KMS-11 (cell line): ENCODE measurements around the gene CASQ1.

Source experiments
- H2AFZ ChIP-seq: fragments of 200-600 bp; sonication (generic); 2 replicates; pipeline ENCODE4 v1.6.1; 2016; ENCODE audit warnings: antibody characterized with exemption, mixed run types, low read depth
- H3K27ac ChIP-seq: fragments of 200-600 bp; sonication (generic); 2 replicates; pipeline ENCODE4 v1.6.1; 2016; ENCODE audit warnings: mild to moderate bottlenecking, mixed run types
- H3K27me3 ChIP-seq: fragments of 200-600 bp; sonication (generic); 2 replicates; pipeline ENCODE4 v1.6.1; 2017; ENCODE audit warnings: mild to moderate bottlenecking, low read depth, mixed run types, moderate library complexity; ENCODE audit not compliant: insufficient read depth
- H3K36me3 ChIP-seq: fragments of 200-600 bp; sonication (generic); 2 replicates; pipeline ENCODE4 v1.6.1; 2017; ENCODE audit warnings: mild to moderate bottlenecking, mixed run types; ENCODE audit not compliant: insufficient read depth
- H3K4me1 ChIP-seq: fragments of 200-600 bp; sonication (generic); 2 replicates; pipeline ENCODE4 v1.6.1; 2016; ENCODE audit warnings: mild to moderate bottlenecking, low read depth, mixed run types; ENCODE audit not compliant: poor library complexity, severe bottlenecking
- H3K4me2 ChIP-seq: fragments of 200-600 bp; sonication (generic); 2 replicates; pipeline ENCODE4 v1.7.0; 2016; ENCODE audit warnings: mild to moderate bottlenecking, mixed run types
- H3K4me3 ChIP-seq: fragments of 200-600 bp; sonication (generic); IDR thresholded peaks from 2 replicates; pipeline ENCODE4 v1.6.1; 2017; ENCODE audit warnings: low read depth, low read length, mixed read lengths; ENCODE audit not compliant: insufficient read depth
- H3K79me2 ChIP-seq: fragments of 200-600 bp; sonication (generic); 2 replicates; pipeline ENCODE4 v1.6.1; 2016; ENCODE audit warnings: low read depth, mixed run types; ENCODE audit not compliant: insufficient read depth
- H3K9ac ChIP-seq: fragments of 200-600 bp; sonication (generic); 2 replicates; pipeline ENCODE4 v1.6.1; 2016; ENCODE audit warnings: mild to moderate bottlenecking, mixed run types
- H4K20me1 ChIP-seq: fragments of 200-600 bp; sonication (generic); 2 replicates; pipeline ENCODE4 v1.6.1; 2016; ENCODE audit warnings: mild to moderate bottlenecking, mixed run types; ENCODE audit not compliant: insufficient read depth
- CTCF ChIP-seq: fragments of 200-600 bp; sonication (generic); conservative IDR thresholded peaks from 2 replicates; pipeline ENCODE4 v1.6.1; 2017; ENCODE audit warnings: low read depth, mild to moderate bottlenecking, antibody characterized with exemption, low read length, moderate library complexity, mixed read lengths

Gene CASQ1

DNA sequence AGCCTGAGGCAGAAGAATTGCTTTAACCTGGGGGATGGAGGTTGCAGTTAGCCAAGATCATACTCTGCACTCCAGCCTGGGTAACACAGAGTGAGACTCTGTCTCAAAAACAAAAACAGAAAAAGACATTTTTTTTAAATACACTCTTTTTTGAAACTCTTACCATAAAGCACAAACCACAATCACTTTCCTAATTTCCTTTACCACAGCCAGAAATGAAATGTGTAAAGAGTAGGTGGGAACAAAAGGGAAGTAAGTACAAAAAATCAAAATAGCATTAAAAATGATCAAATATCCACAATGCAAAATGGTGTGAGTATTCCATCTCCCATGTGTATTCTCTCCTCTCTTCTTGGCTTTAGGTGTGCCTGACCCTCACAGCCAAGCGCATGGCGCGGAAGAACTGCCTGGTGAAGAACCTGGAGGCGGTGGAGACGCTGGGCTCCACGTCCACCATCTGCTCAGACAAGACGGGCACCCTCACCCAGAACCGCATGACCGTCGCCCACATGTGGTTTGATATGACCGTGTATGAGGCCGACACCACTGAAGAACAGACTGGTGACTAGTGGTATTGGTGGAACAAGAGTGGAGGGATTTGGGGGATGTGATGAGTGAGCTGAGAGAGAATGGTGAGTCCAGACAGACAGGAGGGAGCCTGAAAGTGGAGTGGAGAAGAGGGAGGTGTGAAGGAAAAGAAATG, 24.1 kb upstream of the CASQ1 start:
- no peak overlapping the region for H3K4me3 ChIP-seq
- H3K27ac ChIP-seq: no peak overlapping the region
- no peaks in the 10 kb centered on the region for H4K20me1 ChIP-seq
- no peaks in the 10 kb centered on the region for H3K36me3 ChIP-seq
- no peaks in the 10 kb centered on the region for H3K4me1 ChIP-seq
- TF ChIP-seq CTCF: no peak
- H3K27me3 ChIP-seq: no peaks in the 10 kb centered on the region
- H3K79me2 ChIP-seq: no peaks in the 10 kb centered on the region
- no peak overlapping the region for H3K9ac ChIP-seq
- no peak overlapping the region for H2AFZ ChIP-seq
- no peak overlapping the region for H3K4me2 ChIP-seq

DNA sequence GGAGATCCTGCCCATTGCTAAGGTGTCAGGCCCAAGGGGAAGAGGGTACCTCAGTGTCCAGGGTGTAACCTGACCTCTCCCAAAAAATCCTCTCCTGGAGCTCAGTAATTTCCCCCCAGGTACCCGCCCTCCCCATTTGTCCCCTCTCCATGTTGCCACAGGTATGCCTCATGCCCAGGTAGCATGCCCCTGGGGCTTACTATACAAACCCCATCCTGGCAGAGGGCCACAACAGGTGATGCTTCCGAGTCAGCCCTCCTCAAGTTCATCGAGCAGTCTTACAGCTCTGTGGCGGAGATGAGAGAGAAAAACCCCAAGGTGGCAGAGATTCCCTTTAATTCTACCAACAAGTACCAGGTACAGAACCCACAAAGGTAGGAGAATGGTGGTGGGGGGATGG, 23.3 kb upstream of the CASQ1 start:
- no peak overlapping the region for H3K9ac ChIP-seq
- H4K20me1 ChIP-seq: no peaks in the 10 kb centered on the region
- no peaks in the 10 kb centered on the region for H3K27me3 ChIP-seq
- no peak for TF ChIP-seq CTCF
- no peak overlapping the region for H3K4me3 ChIP-seq
- no peak overlapping the region for H3K4me2 ChIP-seq
- no peaks in the 10 kb centered on the region for H3K79me2 ChIP-seq
- H3K4me1 ChIP-seq: no peaks in the 10 kb centered on the region
- H3K27ac ChIP-seq: no peak overlapping the region
- H3K36me3 ChIP-seq: no peaks in the 10 kb centered on the region
- no peak overlapping the region for H2AFZ ChIP-seq

DNA sequence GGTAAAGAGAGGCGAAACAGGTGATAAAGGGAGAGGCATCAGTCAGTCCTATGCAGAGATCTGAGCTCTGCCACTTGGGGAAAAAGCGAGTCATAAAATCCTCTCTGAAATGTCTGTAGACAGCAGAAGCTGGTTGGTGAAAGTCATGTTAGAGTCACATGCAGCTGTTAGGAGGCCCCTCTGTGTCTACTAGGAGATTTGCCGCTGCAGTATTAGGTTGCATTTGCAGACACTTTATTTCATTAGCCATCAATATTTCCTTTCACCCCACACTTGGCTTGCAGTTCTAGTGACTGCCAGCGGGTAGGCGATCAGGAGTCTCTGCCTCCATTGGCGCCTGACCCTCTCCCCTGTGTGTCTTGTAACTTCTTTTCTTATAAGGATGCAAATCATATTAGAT, 22.8 kb upstream of the CASQ1 start:
- Histone ChIP-seq H4K20me1 (no peaks in the 10 kb centered on the region), H3K4me1 (no peaks in the 10 kb centered on the region), H2AFZ (no peak overlapping the region), H3K79me2 (no peaks in the 10 kb centered on the region), H3K4me2 (no peak overlapping the region), H3K36me3 (no peaks in the 10 kb centered on the region), H3K9ac (no peak overlapping the region), H3K27me3 (no peaks in the 10 kb centered on the region), H3K27ac (no peak overlapping the region), H3K4me3 (no peak overlapping the region)
- no peak; the same call in 1 of the 2 replicates for TF ChIP-seq CTCF

- H4K20me1 ChIP-seq: no peaks in the 10 kb centered on the region
- H3K79me2 ChIP-seq: no peaks in the 10 kb centered on the region
- no peaks in the 10 kb centered on the region for H3K27me3 ChIP-seq
- H3K27ac ChIP-seq: no peak overlapping the region
- no peak overlapping the region for H2AFZ ChIP-seq
- no peak overlapping the region for H3K4me2 ChIP-seq
- no peaks in the 10 kb centered on the region for H3K36me3 ChIP-seq
- H3K4me3 ChIP-seq: no peak overlapping the region
- no peak for TF ChIP-seq CTCF
- H3K9ac ChIP-seq: no peak overlapping the region
- no peaks in the 10 kb centered on the region for H3K4me1 ChIP-seq
Observed at GRCh38 chr1:160168016-160168415, 22.4 kb upstream of the CASQ1 start.
